Trophoblast cell (in vitro differentiated cells and primary cell): Measurements from ENCODE around the gene ISOC2.
A peak's percentile ranks its signal among the peaks of the same experiment; 100 is the strongest.

Source experiments
- DNase-seq, 2 donors: peaks; one replicate each; pipeline ENCODE4 v3.0.0-alpha.2; 2016
- H2AFZ ChIP-seq: 2 replicates; pipeline ENCODE4 v1.6.1; 2013; ENCODE audit warnings: low read length, moderate library complexity, mild to moderate bottlenecking; ENCODE audit not compliant: insufficient read depth, poor library complexity
- H2AK5ac ChIP-seq: 2 replicates; pipeline ENCODE4 v1.6.1; 2013; ENCODE audit warnings: mild to moderate bottlenecking, low read length
- H2BK120ac ChIP-seq: 2 replicates; pipeline ENCODE4 v1.6.1; 2013; ENCODE audit warnings: low read length, mild to moderate bottlenecking, moderate library complexity; ENCODE audit not compliant: insufficient read depth, poor library complexity
- H2BK12ac ChIP-seq: 2 replicates; pipeline ENCODE4 v1.6.1; 2013; ENCODE audit warnings: mild to moderate bottlenecking, low read length, moderate library complexity
- H2BK5ac ChIP-seq: 2 replicates; pipeline ENCODE4 v1.6.1; 2013; ENCODE audit warnings: low read length, low read depth, moderate library complexity, mild to moderate bottlenecking; ENCODE audit not compliant: poor library complexity
- H3K14ac ChIP-seq: 2 replicates; pipeline ENCODE4 v1.6.1; 2013; ENCODE audit warnings: mild to moderate bottlenecking, low read length
- H3K18ac ChIP-seq: 2 replicates; pipeline ENCODE4 v1.6.1; 2013; ENCODE audit warnings: mild to moderate bottlenecking, low read length
- H3K23ac ChIP-seq: 2 replicates; pipeline ENCODE4 v1.6.1; 2013; ENCODE audit warnings: low read length
- H3K27ac ChIP-seq: 2 replicates; pipeline ENCODE4 v1.5.1; 2013; ENCODE audit warnings: low read depth, mild to moderate bottlenecking, inconsistent platforms, low read length, moderate library complexity
- H3K27me3 ChIP-seq: 2 replicates; pipeline ENCODE4 v1.6.1; 2013; ENCODE audit warnings: inconsistent platforms, mild to moderate bottlenecking, low read length, moderate library complexity; ENCODE audit not compliant: insufficient read depth
- H3K36me3 ChIP-seq, 2 experiments: 1 replicate in 1 of 2; 2 replicates in 1 of 2; pipeline ENCODE4 v1.6.1; 2013; ENCODE audit warnings: low read length in 2 of 2, mild to moderate bottlenecking in 2 of 2, moderate library complexity in 1 of 2; ENCODE audit not compliant: insufficient read depth in 2 of 2, control insufficient read depth in 1 of 2
- H3K4ac ChIP-seq: 2 replicates; pipeline ENCODE4 v1.6.1; 2013; ENCODE audit warnings: low read depth, mild to moderate bottlenecking, low read length, moderate library complexity
- H3K4me1 ChIP-seq, 2 experiments: 1 replicate in 1 of 2; 2 replicates in 1 of 2; pipeline ENCODE4 v1.6.1; 2013; ENCODE audit warnings: low read length in 2 of 2, mild to moderate bottlenecking in 2 of 2, moderate library complexity in 1 of 2; ENCODE audit not compliant: insufficient read depth in 2 of 2, control insufficient read depth in 1 of 2
- H3K4me2 ChIP-seq: 2 replicates; pipeline ENCODE4 v1.6.1; 2013; ENCODE audit warnings: inconsistent platforms, mild to moderate bottlenecking, low read length, moderate library complexity
- H3K4me3 ChIP-seq: 2 replicates; pipeline ENCODE4 v1.5.1; 2013; ENCODE audit warnings: mild to moderate bottlenecking, low read depth, low read length, inconsistent platforms
- H3K79me1 ChIP-seq: one replicate; pipeline ENCODE4 v1.6.1; 2013; ENCODE audit warnings: low read length
- H3K79me2 ChIP-seq: 2 replicates; pipeline ENCODE4 v1.6.1; 2013; ENCODE audit warnings: low read length, mild to moderate bottlenecking; ENCODE audit not compliant: control insufficient read depth, insufficient read depth, poor library complexity
- H3K9ac ChIP-seq: 2 replicates; pipeline ENCODE4 v1.6.1; 2013; ENCODE audit warnings: mild to moderate bottlenecking, low read length
- H3K9me3 ChIP-seq: 2 replicates; pipeline ENCODE4 v1.6.1; 2013; ENCODE audit warnings: low read depth, mild to moderate bottlenecking, control low read depth, inconsistent platforms, low read length; ENCODE audit not compliant: insufficient read depth
- H4K12ac ChIP-seq: 2 replicates; pipeline ENCODE4 v1.6.1; 2013; ENCODE audit warnings: low read depth, mild to moderate bottlenecking, low read length, moderate library complexity
- H4K8ac ChIP-seq: 2 replicates; pipeline ENCODE4 v1.6.1; 2013; ENCODE audit warnings: low read depth, mild to moderate bottlenecking, low read length, moderate library complexity
- H4K91ac ChIP-seq: one replicate; pipeline ENCODE4 v1.6.1; 2013; ENCODE audit warnings: low read depth, mild to moderate bottlenecking, low read length, moderate library complexity
- WGBS: extraction: QIAGEN DNeasy Blood & Tissue Kit; methylation state at CpG from one replicate; pipeline ENCODE4 v1.1.7; 2013; ENCODE audit warnings: missing lambda C conversion rate; ENCODE audit not compliant: insufficient read length, insufficient coverage; ENCODE audit errors: extremely low coverage; 5-methylcytosine and 5-hydroxymethylcytosine counted together

Gene ISOC2

GRCh38 chr19:55503502-55504251 is 42.2 kb upstream of the ISOC2 start:
- H2AFZ ChIP-seq, result peak overlapping the region; percentile 69
- H3K9ac ChIP-seq, result no peak overlapping the region
- peak overlapping the region; percentile 46 for H4K91ac ChIP-seq
- H3K18ac ChIP-seq, result peak overlapping the region; percentile 13
- peak; percentile 65 to 80 for DNase-seq
- peaks cover 11 to 24% of the 10 kb centered on the region in 2 experiments for H3K36me3 ChIP-seq
- H4K12ac ChIP-seq, result no peak overlapping the region
- H2BK120ac ChIP-seq, result peak overlapping the region; percentile 25
- peak overlapping the region; percentile 80 for H4K8ac ChIP-seq
- no peaks in the 10 kb centered on the region for H3K79me2 ChIP-seq
- no peaks in the 10 kb centered on the region for H3K79me1 ChIP-seq
- H3K4ac ChIP-seq, result peak overlapping the region; percentile 39
- H3K27ac ChIP-seq, result no peak overlapping the region
- H3K4me2 ChIP-seq, result peak overlapping the region; percentile 60
- peak overlapping the region; percentile 10 for H2BK12ac ChIP-seq
- H3K27me3 ChIP-seq, result peaks cover 2% of the 10 kb centered on the region
- no CpG with 5 or more reads among the region's 64 CpGs for WGBS
- no peak overlapping the region for H3K14ac ChIP-seq
- peaks cover 6% of the 10 kb centered on the region for H3K9me3 ChIP-seq
- no peak overlapping the region for H3K23ac ChIP-seq
- peak overlapping the region; percentile 37 for H2BK5ac ChIP-seq
- peak overlapping the region; percentile 18 for H3K4me3 ChIP-seq
- H2AK5ac ChIP-seq, result no peak overlapping the region
- H3K4me1 ChIP-seq, result peaks cover 0 to 7% of the 10 kb centered on the region in 2 experiments

- Histone ChIP-seq H3K27ac (no peak overlapping the region), H2BK120ac (no peak overlapping the region), H3K14ac (no peak overlapping the region), H3K9me3 (peaks cover 6% of the 10 kb centered on the region), H3K79me2 (no peaks in the 10 kb centered on the region), H2BK5ac (no peak overlapping the region), H2AFZ (no peak overlapping the region), H4K91ac (peak overlapping the region; percentile 29), H3K4me3 (no peak overlapping the region), H4K12ac (no peak overlapping the region), H3K9ac (no peak overlapping the region), H3K18ac (no peak overlapping the region), H3K4me1 (peaks cover 0 to 7% of the 10 kb centered on the region in 2 experiments), H4K8ac (peak overlapping the region; percentile 47), H3K4me2 (no peak overlapping the region), H3K27me3 (peaks cover 2% of the 10 kb centered on the region), H3K23ac (no peak overlapping the region), H3K36me3 (peaks cover 15 to 24% of the 10 kb centered on the region in 2 experiments), H2AK5ac (no peak overlapping the region), H3K79me1 (no peaks in the 10 kb centered on the region), H3K4ac (no peak overlapping the region), H2BK12ac (peak overlapping the region; percentile 10)
- WGBS, result no CpG with 5 or more reads among the region's 17 CpGs
- no peak for DNase-seq
Measured at GRCh38 chr19:55503157-55503501, 41.7 kb upstream of the ISOC2 start.

- no peaks in the 10 kb centered on the region for H3K79me2 ChIP-seq
- H4K12ac ChIP-seq, result no peak overlapping the region
- DNase-seq, result no peak
- peaks cover 3% of the 10 kb centered on the region for H3K9me3 ChIP-seq
- no peak overlapping the region for H3K23ac ChIP-seq
- H3K4me1 ChIP-seq, result peaks cover 0 to 7% of the 10 kb centered on the region in 2 experiments
- H3K4me2 ChIP-seq, result no peak overlapping the region
- no peak overlapping the region for H4K91ac ChIP-seq
- no peak overlapping the region for H3K4ac ChIP-seq
- H3K4me3 ChIP-seq, result no peak overlapping the region
- no peak overlapping the region for H3K18ac ChIP-seq
- H2AK5ac ChIP-seq, result no peak overlapping the region
- peaks cover 2% of the 10 kb centered on the region for H3K27me3 ChIP-seq
- H2BK120ac ChIP-seq, result no peak overlapping the region
- no peak overlapping the region for H3K14ac ChIP-seq
- H3K27ac ChIP-seq, result no peak overlapping the region
- peaks cover 19 to 28% of the 10 kb centered on the region in 2 experiments for H3K36me3 ChIP-seq
- H2AFZ ChIP-seq, result no peak overlapping the region
- 100% methylated on average over 1 of the region's 9 CpGs for WGBS
- H2BK12ac ChIP-seq, result no peak overlapping the region
- no peak overlapping the region for H3K9ac ChIP-seq
- no peaks in the 10 kb centered on the region for H3K79me1 ChIP-seq
- no peak overlapping the region for H2BK5ac ChIP-seq
- H4K8ac ChIP-seq, result no peak overlapping the region
Measured at GRCh38 chr19:55502197-55502952, 40.9 kb upstream of the ISOC2 start.

- Histone ChIP-seq H3K4me2 (no peak overlapping the region), H3K79me1 (no peaks in the 10 kb centered on the region), H3K4me3 (no peak overlapping the region), H3K79me2 (no peaks in the 10 kb centered on the region), H2BK5ac (no peak overlapping the region), H2AK5ac (no peak overlapping the region), H4K91ac (no peak overlapping the region), H3K14ac (no peak overlapping the region), H3K9me3 (peaks cover 3% of the 10 kb centered on the region), H3K36me3 (peaks cover 25 to 29% of the 10 kb centered on the region in 2 experiments), H3K4me1 (peaks cover 0 to 7% of the 10 kb centered on the region in 2 experiments), H2BK12ac (no peak overlapping the region), H3K4ac (no peak overlapping the region), H3K18ac (no peak overlapping the region), H2BK120ac (no peak overlapping the region), H3K9ac (no peak overlapping the region), H3K27ac (no peak overlapping the region), H4K12ac (no peak overlapping the region), H3K27me3 (peaks cover 2% of the 10 kb centered on the region), H4K8ac (no peak overlapping the region), H2AFZ (no peak overlapping the region), H3K23ac (no peak overlapping the region)
- WGBS, result no CpG with 5 or more reads among the region's 26 CpGs
- DNase-seq, result no peak
Measured at GRCh38 chr19:55500368-55500952, 39.0 kb upstream of the ISOC2 start.
